GM23248 (cell line): ENCODE measurements around the gene GASK1B. TPM values are rescaled to one million over a fixed set of nuclear protein-coding genes. Genes with fewer than 3 reads are reported as not detected.
A peak's percentile ranks its signal among the peaks of the same experiment; 100 is the strongest.

Source experiments
- DNase-seq: peaks from one replicate; pipeline ENCODE4 v3.0.0-alpha.2; 2015
- H2AFZ ChIP-seq: fragments of 200-600 bp; sonication (generic); 2 replicates; pipeline ENCODE4 v1.6.1; 2016; ENCODE audit warnings: antibody characterized with exemption
- H3F3A ChIP-seq: fragments of 200-600 bp; sonication (generic); 2 replicates; pipeline ENCODE4 v1.6.1; 2016; ENCODE audit warnings: mild to moderate bottlenecking, antibody characterized with exemption, mixed run types; ENCODE audit not compliant: insufficient read depth
- H3K27ac ChIP-seq: fragments of 200-600 bp; sonication (generic); 2 replicates; pipeline ENCODE4 v1.5.1; 2016; ENCODE audit warnings: mild to moderate bottlenecking
- H3K27me3 ChIP-seq: fragments of 200-600 bp; sonication (generic); replicated peaks from 2 replicates; pipeline ENCODE4 v1.6.1; 2016; ENCODE audit warnings: mild to moderate bottlenecking; ENCODE audit not compliant: insufficient read depth
- H3K36me3 ChIP-seq: fragments of 200-600 bp; sonication (generic); 2 replicates; pipeline ENCODE4 v1.6.1; 2016; ENCODE audit warnings: low read depth, mild to moderate bottlenecking
- H3K4me1 ChIP-seq: fragments of 200-600 bp; sonication (generic); 2 replicates; pipeline ENCODE4 v1.6.1; 2016; ENCODE audit warnings: mild to moderate bottlenecking; ENCODE audit not compliant: insufficient read depth
- H3K4me2 ChIP-seq: fragments of 200-600 bp; sonication (generic); one replicate; pipeline ENCODE4 v1.6.1; 2016; ENCODE audit warnings: mild to moderate bottlenecking; ENCODE audit not compliant: unreplicated experiment
- H3K4me3 ChIP-seq: fragments of 200-600 bp; sonication (generic); 2 replicates; pipeline ENCODE4 v1.5.1; 2016; ENCODE audit warnings: mild to moderate bottlenecking
- H3K79me2 ChIP-seq: fragments of 200-600 bp; sonication (generic); 2 replicates; pipeline ENCODE4 v1.6.1; 2016; ENCODE audit warnings: mild to moderate bottlenecking; ENCODE audit not compliant: insufficient read depth
- H3K9ac ChIP-seq: fragments of 200-600 bp; sonication (generic); 2 replicates; pipeline ENCODE4 v1.6.1; 2016; ENCODE audit warnings: mild to moderate bottlenecking
- H3K9me2 ChIP-seq: fragments of 200-600 bp; sonication (generic); 2 replicates; pipeline ENCODE4 v1.6.1; 2016; ENCODE audit warnings: mixed run types, mild to moderate bottlenecking, moderate library complexity; ENCODE audit not compliant: insufficient read depth
- H3K9me3 ChIP-seq: fragments of 200-600 bp; sonication (generic); one replicate; pipeline ENCODE4 v1.6.1; 2017; ENCODE audit warnings: low read depth
- H4K20me1 ChIP-seq: fragments of 200-600 bp; sonication (generic); 2 replicates; pipeline ENCODE4 v1.6.0; 2016; ENCODE audit not compliant: insufficient read depth
- EZH2 ChIP-seq: fragments of 200-600 bp; sonication (generic); IDR thresholded peaks from 2 replicates; pipeline ENCODE4 v1.6.1; 2018; ENCODE audit warnings: antibody characterized with exemption, mild to moderate bottlenecking; ENCODE audit not compliant: insufficient read depth, poor library complexity, severe bottlenecking
- EZH2phosphoT487 ChIP-seq: fragments of 200-600 bp; sonication (generic); IDR thresholded peaks from 2 replicates; pipeline ENCODE4 v1.6.1; 2018; ENCODE audit warnings: antibody characterized with exemption, moderate library complexity, mild to moderate bottlenecking, low read depth; ENCODE audit not compliant: insufficient read depth
- WGBS, 2 experiments: methylation state at CpG; one replicate each; pipeline ENCODE4 v1.1.6; 2015 to 2017; ENCODE audit warnings: low lambda C conversion rate in 2 of 2, low coverage in 1 of 2; ENCODE audit errors: missing lambda C conversion rate in 2 of 2; 5-methylcytosine and 5-hydroxymethylcytosine counted together
- in situ Hi-C: fragments of 300-500 bp; cut with MboI; formaldehyde crosslinking; loops from 2 replicates; pipeline ENCODE4 v1.15.0; 2020
- polyA plus RNA-seq: library from polyadenylated mRNA; unstranded; fragments of >200 nt; fragmentation: Nextera tagmentation; extraction: Ambion mirVana; gene quantifications from 2 replicates; pipeline ENCODE4 v1.2.1, GENCODE V29; 2016
- total RNA-seq: library from RNA; depleted of rRNA; stranded (reverse); fragments of >200 nt; shearing (Covaris generic); gene quantifications from 2 replicates; pipeline ENCODE4 v1.2.3, GENCODE V29; 2014

GASK1B gene
- total and polyA plus RNA-seq, 2 experiments from 2014 or later, result 6.2 to 7.5 TPM

- Histone ChIP-seq H3K27ac (no peak overlapping the region), H3K9me2 (no peaks in the 10 kb centered on the region), H2AFZ (no peak overlapping the region), H3K79me2 (no peaks in the 10 kb centered on the region), H3K9me3 (no peaks in the 10 kb centered on the region), H3K4me2 (no peak overlapping the region), H3K9ac (no peak overlapping the region), H3F3A (0 out of 2 replicates have a peak, but pooled peaks cover 4% of the 10 kb centered on the region), H4K20me1 (no peaks in the 10 kb centered on the region), H3K36me3 (no peaks in the 10 kb centered on the region), H3K27me3 (no peaks in the 10 kb centered on the region), H3K4me1 (peaks cover 8% of the 10 kb centered on the region; the same call in 1 of the 2 replicates), H3K4me3 (no peak overlapping the region)
- WGBS, 2 experiments, result 90 to 96% methylated on average over 2 of the region's 2 CpGs
- in situ Hi-C loops, result no loop called here
- TF ChIP-seq EZH2phosphoT487 (no peak), EZH2 (no peak)
- DNase-seq, result no peak
These were observed 40.6 kb upstream of the GASK1B start for GRCh38 chr4:158213466-158213865.

GRCh38 chr4:158211222-158211621 lies 38.4 kb upstream of the GASK1B start:
- Histone ChIP-seq H3K4me3 (peak overlapping the region; percentile 82), H3K36me3 (no peaks in the 10 kb centered on the region), H3K79me2 (no peaks in the 10 kb centered on the region), H3K4me1 (peaks cover 8% of the 10 kb centered on the region; the same call in 1 of the 2 replicates), H3K4me2 (peak overlapping the region; percentile 96), H4K20me1 (no peaks in the 10 kb centered on the region), H3K9me2 (no peaks in the 10 kb centered on the region), H3K27ac (no peak overlapping the region), H3K9me3 (no peaks in the 10 kb centered on the region), H3K9ac (peak overlapping the region; percentile 83), H3K27me3 (no peaks in the 10 kb centered on the region), H3F3A (peaks cover 8% of the 10 kb centered on the region; the same call in 1 of the 2 replicates), H2AFZ (peak overlapping the region; percentile 91)
- in situ Hi-C loops, result no loop called here
- TF ChIP-seq EZH2phosphoT487 (no peak), EZH2 (no peak)
- WGBS, 2 experiments, result 22 to 27% methylated on average over 3 of the region's 3 CpGs
- no peak for DNase-seq

- no peaks in the 10 kb centered on the region for H3K27me3 ChIP-seq
- DNase-seq, result peak; percentile 98
- H3K9me3 ChIP-seq, result no peaks in the 10 kb centered on the region
- H3F3A ChIP-seq, result peaks cover 8% of the 10 kb centered on the region; the same call in 1 of the 2 replicates
- H3K4me3 ChIP-seq, result peak within 1 kb of the TSS; percentile 82
- H3K4me2 ChIP-seq, result peak within 1 kb of the TSS; percentile 96
- TF ChIP-seq EZH2 (no peak), EZH2phosphoT487 (no peak)
- peak within 1 kb of the TSS; percentile 66 for H3K27ac ChIP-seq
- H3K9me2 ChIP-seq, result no peaks in the 10 kb centered on the region
- H3K4me1 ChIP-seq, result peaks cover 8% of the 10 kb centered on the region; the same call in 1 of the 2 replicates
- H3K36me3 ChIP-seq, result no peaks in the 10 kb centered on the region
- no peaks in the 10 kb centered on the region for H3K79me2 ChIP-seq
- in situ Hi-C loops, result no loop called here
- no peaks in the 10 kb centered on the region for H4K20me1 ChIP-seq
- 17 to 22% methylated on average over 34 of the region's 34 CpGs for WGBS, 2 experiments
- peak within 1 kb of the TSS; percentile 83 for H3K9ac ChIP-seq
- peak within 1 kb of the TSS; percentile 91 for H2AFZ ChIP-seq
These were observed 37.3 kb upstream of the GASK1B start, which contains the start of gene TMEM144 for GRCh38 chr4:158209825-158210807. TSS of gene TMEM144 (plus strand) at chr4:158210486. CDS start at chr4:158212668, 2,182 bp downstream.

- peaks cover 8% of the 10 kb centered on the region; the same call in 1 of the 2 replicates for H3K4me1 ChIP-seq
- WGBS, 2 experiments, result 86 to 87% methylated on average over 5 of the region's 5 CpGs
- no peak overlapping the region for H3K27ac ChIP-seq
- in situ Hi-C loops, result no loop called here
- no peaks in the 10 kb centered on the region for H3K9me3 ChIP-seq
- H3K4me3 ChIP-seq, result no peak overlapping the region
- H3K36me3 ChIP-seq, result no peaks in the 10 kb centered on the region
- no peaks in the 10 kb centered on the region for H3K79me2 ChIP-seq
- no peaks in the 10 kb centered on the region for H3K27me3 ChIP-seq
- H3K4me2 ChIP-seq, result no peak overlapping the region
- peak overlapping the region; percentile 48; the same call in 1 of the 2 replicates for H2AFZ ChIP-seq
- H3F3A ChIP-seq, result peaks cover 8% of the 10 kb centered on the region; the same call in 1 of the 2 replicates
- TF ChIP-seq EZH2 (no peak), EZH2phosphoT487 (no peak)
- no peak overlapping the region for H3K9ac ChIP-seq
- H4K20me1 ChIP-seq, result no peaks in the 10 kb centered on the region
- H3K9me2 ChIP-seq, result no peaks in the 10 kb centered on the region
- DNase-seq, result no peak
These were observed 36.3 kb upstream of the GASK1B start for GRCh38 chr4:158208963-158209640.
